ENCODE data around the gene CALCOCO2.
"Not testable (repeated sequence)": the region's sequence is repeated elsewhere in the genome, so short reads cannot be mapped to it uniquely, and the experiment has no call there.

Gene CALCOCO2

DNA sequence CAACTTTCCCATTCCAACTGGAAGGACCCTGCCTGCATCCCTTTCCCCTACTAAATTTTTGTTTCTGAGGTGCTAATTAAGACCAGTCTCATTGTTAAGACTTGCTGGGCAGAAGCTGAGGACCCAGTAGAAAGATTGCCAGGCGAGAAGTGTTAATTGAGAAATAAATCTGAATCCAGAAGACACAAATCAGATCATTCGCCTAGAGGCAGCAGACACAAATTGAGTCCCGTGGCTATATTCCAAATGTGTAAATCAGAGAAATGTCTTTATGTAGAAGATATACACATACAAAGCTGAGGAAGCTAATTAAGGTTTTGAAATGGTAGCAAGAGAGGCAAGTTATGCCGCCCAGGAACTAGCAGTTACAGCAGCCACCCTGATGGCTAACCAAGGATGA, 29.6 kb downstream of the CALCOCO2 start:
- in situ Hi-C loops (cut with HindIII; ENCODE audit: low sequenced_read_pairs), result no loop called here
- DNase-seq (ENCODE audit: low read depth, low spot score), result no peak
- H3K4me3 ChIP-seq (ENCODE audit: low read depth, low read length), result no peak overlapping the region
- TF ChIP-seq, protein P1, sequence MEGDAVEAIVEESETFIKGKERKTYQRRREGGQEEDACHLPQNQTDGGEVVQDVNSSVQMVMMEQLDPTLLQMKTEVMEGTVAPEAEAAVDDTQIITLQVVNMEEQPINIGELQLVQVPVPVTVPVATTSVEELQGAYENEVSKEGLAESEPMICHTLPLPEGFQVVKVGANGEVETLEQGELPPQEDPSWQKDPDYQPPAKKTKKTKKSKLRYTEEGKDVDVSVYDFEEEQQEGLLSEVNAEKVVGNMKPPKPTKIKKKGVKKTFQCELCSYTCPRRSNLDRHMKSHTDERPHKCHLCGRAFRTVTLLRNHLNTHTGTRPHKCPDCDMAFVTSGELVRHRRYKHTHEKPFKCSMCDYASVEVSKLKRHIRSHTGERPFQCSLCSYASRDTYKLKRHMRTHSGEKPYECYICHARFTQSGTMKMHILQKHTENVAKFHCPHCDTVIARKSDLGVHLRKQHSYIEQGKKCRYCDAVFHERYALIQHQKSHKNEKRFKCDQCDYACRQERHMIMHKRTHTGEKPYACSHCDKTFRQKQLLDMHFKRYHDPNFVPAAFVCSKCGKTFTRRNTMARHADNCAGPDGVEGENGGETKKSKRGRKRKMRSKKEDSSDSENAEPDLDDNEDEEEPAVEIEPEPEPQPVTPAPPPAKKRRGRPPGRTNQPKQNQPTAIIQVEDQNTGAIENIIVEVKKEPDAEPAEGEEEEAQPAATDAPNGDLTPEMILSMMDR (IDR thresholded peaks at IDR 0.05; ENCODE audit: low read depth, low read length), result no peak

DNA sequence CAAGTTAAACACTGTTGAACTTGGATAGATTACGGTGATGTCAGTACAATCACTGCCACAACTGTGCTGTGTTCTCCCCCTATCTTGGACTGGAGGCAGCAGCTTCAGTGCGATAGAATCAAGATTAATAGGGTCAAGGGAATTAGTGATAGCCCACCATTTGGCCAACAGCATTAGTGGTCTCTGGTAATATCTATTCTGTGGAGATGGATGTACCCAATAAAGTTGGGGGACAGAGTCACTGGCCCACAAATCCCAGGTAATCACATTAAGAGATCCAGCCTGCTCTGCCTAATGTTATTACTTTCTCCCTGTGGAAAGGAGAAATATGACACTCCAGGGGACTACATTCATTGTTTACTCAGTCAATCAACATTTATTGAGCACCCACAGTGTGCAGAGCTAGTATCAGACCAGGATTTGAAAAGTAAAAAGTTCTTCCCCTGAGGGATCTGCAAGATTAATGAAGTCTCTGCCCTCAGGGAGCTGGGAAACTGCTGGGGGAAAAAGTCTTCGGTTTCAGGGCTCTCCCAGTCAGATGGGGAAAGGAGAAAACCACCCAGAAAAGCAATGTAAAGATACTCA, 38.2 kb downstream of the CALCOCO2 start:
- TF ChIP-seq, protein P1 (IDR thresholded peaks at IDR 0.05; ENCODE audit: low read depth, low read length), result no peak
- no peak overlapping the region for H3K4me3 ChIP-seq (ENCODE audit: low read depth, low read length)
- no peak for DNase-seq (ENCODE audit: low read depth, low spot score)
- in situ Hi-C loops (cut with HindIII; ENCODE audit: low sequenced_read_pairs), result no loop called here

DNA sequence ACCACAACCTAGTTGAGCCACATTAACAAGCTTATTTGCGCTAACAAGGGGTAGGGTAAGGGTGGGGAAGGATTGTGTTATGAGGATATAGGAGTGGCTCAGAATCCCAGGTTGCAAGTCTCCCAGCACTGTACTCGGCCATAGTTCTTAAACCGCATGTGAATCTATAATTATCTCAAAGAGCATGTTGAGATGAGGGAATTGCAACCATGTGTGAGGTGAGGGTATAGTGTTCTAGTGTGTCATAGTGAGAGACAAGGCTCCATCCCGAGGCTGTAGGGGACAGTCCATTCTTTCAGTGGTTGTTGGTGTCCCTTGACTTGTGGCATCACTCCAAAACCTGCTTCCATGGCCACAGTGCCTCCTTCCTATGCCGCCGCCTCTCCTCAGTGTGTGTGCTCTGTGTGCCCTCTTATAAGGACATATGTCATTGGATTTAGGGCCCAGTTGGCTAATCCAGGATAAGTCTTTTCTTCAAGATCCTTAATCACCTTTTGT, 39.0 kb downstream of the CALCOCO2 start:
- in situ Hi-C loops (cut with HindIII; ENCODE audit: low sequenced_read_pairs), result no loop called here
- TF ChIP-seq, protein P1 (IDR thresholded peaks at IDR 0.05; ENCODE audit: low read depth, low read length), result no peak
- H3K4me3 ChIP-seq (ENCODE audit: low read depth, low read length), result no peak overlapping the region

DNA sequence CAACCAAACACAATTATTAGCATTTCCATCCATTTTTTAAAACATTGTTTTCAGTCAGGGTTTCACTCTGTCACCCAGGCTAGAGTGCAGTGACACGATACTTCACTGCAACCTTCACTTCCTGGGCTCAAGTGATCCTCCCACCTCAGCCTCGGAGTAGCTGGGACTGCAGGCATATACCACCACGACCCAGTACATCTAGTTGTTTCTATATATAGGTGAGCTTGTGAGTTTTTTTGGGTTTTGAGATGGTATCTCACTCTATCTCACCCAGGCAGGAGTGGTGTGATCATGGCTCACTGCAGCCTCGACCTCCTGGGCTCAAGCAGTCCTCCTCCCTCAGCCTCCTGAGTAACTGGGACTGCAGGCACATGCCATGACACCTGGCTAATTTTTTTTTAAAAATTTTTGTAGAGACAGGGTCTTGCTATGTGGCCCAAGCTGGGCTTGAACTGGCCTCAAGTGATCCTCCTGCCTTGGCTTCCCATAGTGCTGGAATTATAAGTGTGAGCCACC, 40.3 kb downstream of the CALCOCO2 start:
- in situ Hi-C loops (cut with HindIII; ENCODE audit: low sequenced_read_pairs), result no loop called here
- TF ChIP-seq, protein P1 (IDR thresholded peaks at IDR 0.05; ENCODE audit: low read depth, low read length), result no peak
- no peak overlapping the region for H3K4me3 ChIP-seq (ENCODE audit: low read depth, low read length)
- DNase-seq (ENCODE audit: low read depth, low spot score), result no peak

More for the DNA sequence above, 39.0 kb downstream of the CALCOCO2 start:
- no peak for DNase-seq (ENCODE audit: low read depth, low spot score)

DNA sequence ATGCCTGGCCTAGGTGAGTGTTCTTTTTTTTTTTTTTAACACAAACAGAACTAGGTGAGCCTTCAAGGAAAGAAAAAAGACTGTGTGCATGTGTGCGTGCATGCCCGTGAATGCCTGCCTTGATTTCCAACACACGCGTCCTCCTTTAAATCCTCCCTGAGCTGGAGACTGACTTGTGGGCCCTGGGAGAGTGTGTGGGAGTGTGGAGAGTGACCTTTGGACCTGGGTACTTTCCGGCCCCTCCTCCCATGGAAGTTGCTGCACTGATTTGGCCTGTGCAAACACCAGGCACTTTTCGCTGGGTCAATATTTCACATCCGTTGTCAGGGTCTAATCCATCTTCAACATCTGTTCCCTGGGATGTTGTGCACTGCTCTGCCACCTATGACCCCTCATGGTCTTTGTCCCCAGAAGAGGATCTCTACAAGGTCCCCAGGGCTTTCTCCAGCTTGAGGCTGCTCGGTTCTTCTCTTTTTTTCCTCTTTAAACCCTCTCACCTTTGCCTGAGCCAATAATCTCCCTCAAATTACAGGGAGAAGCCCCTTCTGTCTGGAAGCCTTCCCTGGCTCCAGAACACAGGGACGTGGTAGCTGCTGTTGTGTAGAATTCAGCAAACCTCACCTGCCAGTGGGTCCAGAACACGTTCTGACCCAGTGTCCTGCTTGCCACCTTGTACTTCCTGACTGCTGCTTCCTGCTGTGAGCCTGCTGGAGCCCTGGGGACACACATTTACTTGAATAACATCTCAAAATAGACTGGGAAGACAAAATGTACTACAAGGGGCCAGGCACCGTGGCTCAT, 40.9 kb downstream of the CALCOCO2 start:
- in situ Hi-C loops (cut with HindIII; ENCODE audit: low sequenced_read_pairs), result no loop called here
- H3K4me3 ChIP-seq (ENCODE audit: low read depth, low read length), result no peak overlapping the region
- TF ChIP-seq, protein P1 (IDR thresholded peaks at IDR 0.05; ENCODE audit: low read depth, low read length), result no peak
- DNase-seq (ENCODE audit: low read depth, low spot score), result no peak

DNA sequence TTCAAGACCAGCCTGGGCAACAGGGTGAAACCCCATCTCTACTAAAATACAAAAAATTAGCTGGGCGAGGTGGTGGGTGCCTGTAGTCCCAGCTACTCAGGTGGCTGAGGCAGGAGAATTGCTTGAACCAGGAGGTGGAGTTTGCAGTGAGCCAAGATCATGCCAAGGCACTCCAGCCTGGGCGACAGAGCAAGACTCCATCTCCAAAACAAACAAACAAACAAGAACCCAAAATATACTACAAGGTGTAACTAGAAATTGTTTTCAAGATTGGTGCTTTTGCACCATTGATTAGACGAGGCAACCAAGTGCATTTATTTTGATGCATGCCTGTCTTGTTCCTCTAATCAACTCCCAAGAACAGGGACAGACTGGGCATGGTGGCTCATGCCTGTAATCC, 41.6 kb downstream of the CALCOCO2 start:
- DNase-seq (ENCODE audit: low read depth, low spot score); in situ Hi-C loops (cut with HindIII; ENCODE audit: low sequenced_read_pairs); H3K4me3 ChIP-seq (ENCODE audit: low read depth, low read length): not testable (repeated sequence)

DNA sequence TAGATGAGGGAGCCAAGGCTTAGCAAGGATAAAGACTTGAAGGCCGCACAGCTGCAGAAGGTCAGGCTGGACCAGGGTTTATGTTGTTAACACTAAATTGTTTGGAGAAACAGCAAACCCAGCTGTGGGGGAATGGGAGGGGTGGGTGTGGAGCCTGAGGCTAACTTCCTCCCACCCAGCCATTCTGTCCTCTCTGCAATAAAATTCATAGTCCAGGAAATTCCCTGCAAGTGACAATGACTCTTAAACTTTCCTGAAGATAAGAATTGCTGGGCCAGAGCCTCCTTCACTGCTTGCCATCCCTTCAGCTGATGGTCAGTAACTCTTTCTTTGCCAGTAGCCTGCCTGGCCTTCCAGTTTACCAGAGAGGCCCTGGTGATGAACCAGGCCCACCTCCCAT, 42.4 kb downstream of the CALCOCO2 start:
- in situ Hi-C loops (cut with HindIII; ENCODE audit: low sequenced_read_pairs), result no loop called here
- TF ChIP-seq, protein P1 (IDR thresholded peaks at IDR 0.05; ENCODE audit: low read depth, low read length), result no peak
- no peak overlapping the region for H3K4me3 ChIP-seq (ENCODE audit: low read depth, low read length)
- DNase-seq (ENCODE audit: low read depth, low spot score), result no peak
